NCI-H2107 (cell line): ENCODE data around the gene RBAK.
"Not testable (repeated sequence)": the region's sequence is repeated elsewhere in the genome, so short reads cannot be mapped to it uniquely, and the experiment has no call there.

Source experiments
- DNase-seq: peaks from one replicate; lab custom pipeline; 2025; lab: John Stamatoyannopoulos, UW

The RBAK gene

DNA sequence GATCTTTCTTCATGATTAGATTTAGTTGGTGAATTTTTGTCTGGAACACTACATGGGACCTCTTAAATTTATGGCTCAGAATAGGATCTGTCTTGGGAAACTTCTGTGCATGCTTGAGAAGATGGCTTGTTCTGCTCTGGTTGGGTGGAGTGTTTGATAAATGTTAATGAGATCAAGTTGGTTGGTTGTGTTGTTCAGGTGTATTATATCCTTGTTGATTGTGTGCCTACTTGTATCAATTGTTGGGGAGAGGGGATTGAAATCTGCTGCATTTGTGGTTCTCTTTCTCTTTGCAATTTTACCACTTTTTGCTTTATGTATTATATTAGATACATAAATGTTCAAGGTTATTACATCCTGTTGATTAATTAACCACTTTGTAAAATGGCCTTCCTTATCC, 6.1 kb downstream of the RBAK start:
- not testable (repeated sequence) for DNase-seq

DNA sequence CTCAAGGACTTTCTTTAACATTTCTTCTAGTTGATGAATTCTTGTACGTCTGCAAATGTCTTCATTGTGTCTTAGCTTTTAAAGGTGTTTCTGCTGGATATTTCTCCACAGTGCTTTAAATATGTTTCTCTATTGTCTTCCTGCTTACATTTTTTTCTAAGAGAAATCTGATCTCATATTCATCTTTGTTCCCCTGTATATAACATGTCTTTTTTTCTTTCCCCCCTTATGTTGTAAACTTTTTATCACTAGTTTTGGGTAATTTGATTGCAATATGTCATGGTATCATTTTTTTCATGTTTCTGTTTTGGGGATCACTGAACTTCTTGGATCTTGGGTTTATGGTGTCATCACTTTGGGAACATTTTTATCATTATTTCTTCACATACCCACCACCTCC, 7.5 kb downstream of the RBAK start:
- DNase-seq: no peak

DNA sequence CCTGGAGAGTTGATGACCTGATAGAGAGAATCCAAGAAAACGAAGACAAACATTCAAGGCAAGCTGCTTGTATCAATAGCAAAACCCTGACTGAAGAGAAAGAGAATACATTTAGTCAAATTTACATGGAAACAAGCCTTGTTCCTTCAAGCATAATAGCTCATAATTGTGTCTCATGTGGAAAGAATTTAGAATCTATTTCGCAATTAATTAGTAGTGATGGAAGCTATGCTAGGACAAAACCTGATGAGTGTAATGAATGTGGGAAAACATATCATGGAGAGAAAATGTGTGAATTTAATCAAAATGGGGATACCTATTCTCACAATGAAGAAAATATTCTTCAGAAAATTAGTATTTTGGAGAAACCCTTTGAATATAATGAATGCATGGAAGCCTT, 18.0 kb downstream of the RBAK start:
- no peak for DNase-seq

DNA sequence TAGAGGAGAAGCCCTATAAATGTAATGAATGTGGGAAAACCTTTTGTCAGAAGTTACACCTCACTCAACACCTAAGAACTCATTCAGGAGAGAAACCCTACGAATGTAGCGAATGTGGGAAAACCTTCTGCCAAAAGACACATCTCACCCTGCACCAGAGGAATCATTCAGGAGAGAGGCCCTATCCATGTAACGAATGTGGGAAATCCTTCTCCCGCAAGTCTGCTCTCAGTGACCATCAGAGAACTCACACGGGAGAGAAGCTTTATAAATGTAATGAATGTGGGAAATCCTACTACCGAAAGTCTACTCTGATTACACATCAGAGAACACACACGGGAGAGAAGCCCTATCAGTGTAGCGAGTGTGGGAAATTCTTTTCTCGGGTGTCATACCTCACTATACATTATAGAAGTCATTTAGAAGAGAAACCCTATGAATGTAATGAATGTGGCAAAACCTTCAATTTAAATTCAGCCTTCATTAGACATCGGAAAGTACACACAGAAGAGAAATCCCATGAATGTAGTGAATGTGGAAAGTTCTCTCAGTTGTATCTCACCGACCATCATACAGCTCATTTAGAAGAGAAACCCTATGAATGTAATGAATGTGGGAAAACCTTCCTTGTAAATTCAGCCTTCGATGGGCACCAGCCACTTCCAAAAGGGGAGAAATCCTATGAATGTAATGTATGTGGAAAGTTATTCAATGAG, 18.9 kb downstream of the RBAK start:
- DNase-seq: no peak

DNA sequence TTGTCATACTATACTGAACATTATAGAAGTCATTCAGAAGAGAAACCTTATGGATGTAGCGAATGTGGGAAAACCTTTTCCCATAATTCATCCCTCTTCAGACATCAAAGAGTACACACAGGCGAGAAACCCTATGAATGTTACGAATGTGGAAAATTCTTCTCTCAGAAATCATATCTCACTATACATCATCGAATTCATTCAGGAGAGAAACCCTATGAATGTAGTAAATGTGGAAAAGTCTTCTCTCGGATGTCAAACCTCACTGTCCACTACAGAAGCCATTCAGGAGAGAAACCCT, 19.4 kb downstream of the RBAK start:
- DNase-seq: no peak

DNA sequence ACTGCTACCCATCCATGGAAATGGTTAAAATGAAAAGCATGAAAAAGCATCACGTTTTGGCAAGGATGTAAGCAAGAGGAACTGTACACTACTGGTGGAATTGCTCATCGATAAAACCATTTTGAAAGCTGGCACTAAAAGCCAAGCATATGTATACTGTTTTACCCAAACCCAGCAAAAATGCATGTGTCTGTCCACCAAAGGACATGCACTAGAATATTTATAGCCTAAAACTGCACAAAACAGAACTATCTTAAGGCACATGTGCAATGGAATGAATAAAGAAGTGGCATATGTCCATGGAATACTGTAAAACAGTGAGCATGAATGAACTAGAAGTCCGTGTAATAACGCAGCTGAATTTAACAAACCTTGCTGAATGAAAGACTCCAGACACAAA, 22.9 kb downstream of the RBAK start:
- no peak for DNase-seq

DNA sequence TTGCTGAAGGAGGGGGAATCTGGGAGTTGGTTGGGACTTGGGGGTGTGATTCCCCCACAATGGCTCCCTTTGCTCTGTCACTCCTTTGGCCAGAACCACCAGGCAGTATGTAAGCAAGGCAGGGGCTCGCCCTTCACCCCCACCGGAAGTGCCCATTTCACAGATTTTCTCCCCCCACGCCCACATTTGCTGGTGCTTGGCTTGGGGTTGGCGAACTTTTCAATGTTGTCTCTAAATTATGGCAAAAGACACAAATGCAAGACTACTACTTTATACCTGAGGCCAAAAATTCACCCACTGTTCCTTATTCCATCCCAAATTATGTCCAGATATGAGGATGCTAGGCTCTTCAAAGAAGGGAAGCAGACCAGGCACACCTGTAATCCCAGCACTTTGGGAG, 24.5 kb downstream of the RBAK start:
- DNase-seq: no peak

DNA sequence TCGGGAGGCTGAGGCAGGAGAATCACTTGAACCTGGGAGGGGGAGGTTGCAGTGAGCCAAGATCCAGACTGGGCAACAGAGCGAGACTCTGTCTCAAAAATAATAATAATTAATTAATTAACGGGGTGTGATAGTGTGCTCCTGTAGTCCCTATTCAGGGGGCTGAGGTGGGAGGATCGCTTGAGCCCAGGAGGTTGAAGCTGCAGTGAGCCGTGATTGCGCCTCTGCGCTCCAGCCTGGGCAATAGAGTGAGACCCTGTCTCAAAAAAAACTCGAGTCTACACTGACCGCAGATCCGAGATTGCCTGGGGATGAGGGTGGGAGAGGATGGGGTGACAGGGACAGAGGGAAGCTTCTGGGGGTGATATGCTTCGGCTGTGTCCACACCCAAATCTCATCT, 29.5 kb downstream of the RBAK start:
- DNase-seq: not testable (repeated sequence)

DNA sequence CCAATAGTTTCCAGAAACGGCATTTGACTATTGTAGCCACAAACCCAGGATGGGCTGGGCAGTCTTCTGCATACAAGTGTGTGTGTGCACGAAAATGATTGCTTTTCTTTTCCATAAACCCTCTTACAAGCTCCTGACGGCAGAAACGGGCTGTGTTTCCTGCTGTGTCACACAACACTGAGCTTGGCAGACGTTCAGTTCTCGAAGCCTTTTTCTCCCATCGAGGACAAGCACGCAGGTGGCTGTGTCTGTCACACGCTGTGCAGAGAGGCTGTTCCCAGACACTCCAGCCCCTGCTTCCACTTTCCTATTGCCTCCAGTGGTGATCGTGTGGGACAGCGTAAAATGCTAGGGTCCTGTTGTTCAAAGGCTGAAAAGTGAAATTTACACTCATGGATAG, 32.1 kb downstream of the RBAK start:
- DNase-seq: peak; percentile 80

DNA sequence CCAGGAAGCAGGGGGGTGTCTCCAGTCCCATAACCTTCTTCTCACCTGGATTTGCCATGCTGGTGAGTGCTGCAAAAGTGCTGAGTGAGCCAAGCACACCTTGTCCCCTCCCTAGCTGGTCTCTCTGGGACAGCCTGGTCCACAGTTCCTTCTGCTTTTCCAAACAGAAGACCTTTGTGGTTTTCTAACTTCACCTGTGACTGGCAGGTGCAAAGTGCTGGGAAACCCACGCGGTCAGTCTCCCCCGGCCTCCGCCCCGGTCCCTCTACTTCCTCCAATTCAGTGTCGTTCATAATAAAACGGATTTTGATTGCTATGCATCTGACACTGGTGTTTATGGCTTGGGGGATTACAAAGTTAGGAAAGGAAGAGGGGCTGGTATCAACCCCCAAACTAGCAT, 37.1 kb downstream of the RBAK start:
- no peak for DNase-seq

DNA sequence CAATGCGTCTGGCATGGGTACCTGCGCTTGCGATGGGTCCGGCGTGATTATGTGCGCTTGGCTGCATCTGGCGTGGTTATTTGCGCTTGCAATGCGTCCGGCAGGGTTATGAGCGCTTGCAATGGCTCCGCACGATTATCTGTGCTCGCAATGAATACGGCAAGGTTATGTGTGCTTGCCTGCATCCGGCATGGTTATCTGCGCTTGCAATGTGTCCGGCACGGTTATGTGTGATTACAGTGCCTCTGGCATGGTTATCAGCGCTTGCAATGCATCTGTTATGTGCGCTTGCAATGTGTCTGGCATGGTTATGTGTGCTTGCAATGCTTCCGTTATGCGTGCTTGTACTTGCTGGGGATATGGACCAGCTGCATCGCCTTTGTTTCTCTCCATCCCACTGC, 37.7 kb downstream of the RBAK start:
- DNase-seq: no peak

DNA sequence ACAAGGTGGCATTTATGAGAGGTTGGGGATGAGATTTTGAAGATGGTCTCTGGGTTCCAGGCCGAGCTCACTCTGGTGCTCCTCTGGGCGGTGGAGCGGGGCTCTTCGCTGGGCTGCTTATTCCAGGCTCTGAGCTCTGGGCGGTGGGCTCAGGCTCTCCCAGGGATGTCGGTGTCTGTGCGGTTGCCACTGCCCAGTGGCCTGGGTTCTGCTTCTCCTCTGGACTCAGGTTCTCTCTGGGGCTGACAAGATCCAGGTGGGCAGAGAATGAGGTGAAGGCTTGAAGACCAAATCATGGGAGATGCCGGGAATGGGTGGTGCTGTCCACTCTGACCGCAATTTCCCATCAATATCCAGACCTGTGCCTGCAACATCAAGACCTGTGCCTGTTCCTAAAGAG, 40.6 kb downstream of the RBAK start:
- no peak for DNase-seq

DNA sequence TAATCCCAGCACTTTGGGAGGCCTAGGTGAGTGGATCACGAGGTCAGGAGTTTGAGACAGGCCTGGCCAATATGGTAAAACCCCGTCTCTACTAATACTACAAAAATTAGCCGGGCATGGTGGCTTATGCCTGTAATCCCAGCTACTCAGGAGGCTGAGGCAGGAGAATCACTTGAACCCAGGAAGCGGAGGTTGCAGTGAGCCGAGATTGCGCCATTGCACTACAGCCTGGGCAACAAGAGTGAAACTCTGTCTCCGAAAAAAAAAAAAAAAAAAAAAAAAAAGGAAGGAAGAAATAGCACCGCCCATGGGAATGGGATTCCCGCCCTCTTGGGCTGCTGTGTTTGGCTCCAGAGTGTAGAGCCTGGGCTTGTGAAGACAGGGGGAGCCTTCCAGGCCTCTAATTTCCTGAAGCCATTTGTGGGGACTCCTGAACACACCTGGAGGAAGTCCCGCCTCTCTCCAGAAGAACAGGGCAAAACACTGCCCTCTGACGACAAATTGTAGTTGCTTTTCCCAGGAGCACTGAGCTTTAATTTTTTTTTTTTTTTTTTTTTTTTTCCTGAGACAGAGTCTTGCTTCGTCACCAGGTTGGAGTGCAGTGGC, 42.7 kb downstream of the RBAK start:
- not testable (repeated sequence) for DNase-seq

DNA sequence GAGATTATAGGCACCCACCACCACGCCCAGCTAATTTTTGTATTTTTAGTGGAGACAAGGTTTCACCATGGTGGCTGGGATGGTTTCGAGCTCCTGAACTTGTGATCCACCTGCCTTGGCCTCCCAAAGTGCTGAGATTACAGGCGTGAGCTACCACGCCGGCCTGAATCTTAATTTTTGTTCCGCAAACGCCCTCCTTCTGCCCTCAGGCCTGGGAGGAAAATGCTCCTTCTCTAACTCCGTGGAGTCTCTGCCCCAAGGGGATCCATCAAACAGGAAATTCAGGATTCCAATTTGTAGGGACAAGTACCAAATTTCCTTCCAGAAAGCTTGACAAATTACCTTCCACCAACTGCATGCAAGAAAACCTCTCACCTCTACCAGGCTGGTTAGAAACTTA, 43.2 kb downstream of the RBAK start:
- no peak for DNase-seq

DNA sequence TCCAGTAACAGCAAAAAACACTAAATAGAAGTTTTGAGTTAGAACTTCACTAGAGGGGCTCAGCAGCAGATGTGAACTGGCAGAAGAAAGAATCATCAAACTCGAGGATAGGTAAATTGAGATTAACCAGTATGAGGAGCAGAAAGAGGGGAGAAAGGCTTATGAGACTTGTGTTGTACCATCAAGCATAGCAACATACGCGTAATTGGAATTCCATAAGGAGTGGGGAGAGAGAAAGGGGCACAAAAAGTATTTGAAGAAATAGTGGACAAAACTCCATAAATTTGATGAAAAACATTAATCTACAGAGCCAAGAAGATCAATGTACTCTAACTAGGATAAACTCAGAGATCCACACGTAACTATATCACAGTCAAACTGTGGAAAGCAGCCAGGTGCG, 48.3 kb downstream of the RBAK start:
- no peak for DNase-seq

DNA sequence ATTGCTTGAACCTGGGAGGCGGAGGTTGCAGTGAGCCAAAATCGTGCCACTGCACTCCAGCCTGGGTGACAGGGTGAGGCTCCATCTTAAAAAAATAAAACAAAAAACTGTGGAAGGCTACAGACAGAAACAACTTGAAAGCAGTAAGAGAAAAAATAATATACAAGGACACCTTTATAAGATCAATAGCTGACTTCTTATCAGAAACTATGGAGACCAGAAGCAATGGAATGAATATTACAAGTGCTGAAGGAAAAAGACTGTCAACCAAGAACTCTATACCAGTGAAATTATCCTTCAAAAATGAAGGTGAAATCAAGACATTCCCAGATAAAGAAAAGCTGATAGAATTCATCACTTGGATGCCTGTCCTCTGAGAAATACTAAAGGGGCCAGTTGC, 49.0 kb downstream of the RBAK start:
- DNase-seq: no peak

DNA sequence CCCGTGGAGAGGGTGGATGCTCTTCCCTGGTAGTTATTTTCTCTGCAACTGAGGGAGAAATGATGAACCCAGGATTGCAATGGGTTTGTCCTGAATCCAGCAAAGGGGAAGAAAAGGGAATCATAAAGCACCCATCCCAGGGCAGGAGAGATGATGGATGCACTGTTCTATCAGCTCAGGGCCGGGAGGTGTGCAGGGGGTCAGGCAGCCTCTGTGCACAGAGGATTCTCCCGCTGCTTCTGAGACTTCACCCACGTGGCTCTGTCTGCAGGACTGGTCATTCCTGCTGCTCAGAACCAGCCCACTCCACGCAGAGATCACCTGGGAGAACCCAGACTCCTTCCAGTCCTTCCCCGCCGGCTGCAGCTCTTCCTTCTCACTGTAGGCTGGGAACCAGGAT, 70.7 kb downstream of the RBAK start:
- no peak for DNase-seq

DNA sequence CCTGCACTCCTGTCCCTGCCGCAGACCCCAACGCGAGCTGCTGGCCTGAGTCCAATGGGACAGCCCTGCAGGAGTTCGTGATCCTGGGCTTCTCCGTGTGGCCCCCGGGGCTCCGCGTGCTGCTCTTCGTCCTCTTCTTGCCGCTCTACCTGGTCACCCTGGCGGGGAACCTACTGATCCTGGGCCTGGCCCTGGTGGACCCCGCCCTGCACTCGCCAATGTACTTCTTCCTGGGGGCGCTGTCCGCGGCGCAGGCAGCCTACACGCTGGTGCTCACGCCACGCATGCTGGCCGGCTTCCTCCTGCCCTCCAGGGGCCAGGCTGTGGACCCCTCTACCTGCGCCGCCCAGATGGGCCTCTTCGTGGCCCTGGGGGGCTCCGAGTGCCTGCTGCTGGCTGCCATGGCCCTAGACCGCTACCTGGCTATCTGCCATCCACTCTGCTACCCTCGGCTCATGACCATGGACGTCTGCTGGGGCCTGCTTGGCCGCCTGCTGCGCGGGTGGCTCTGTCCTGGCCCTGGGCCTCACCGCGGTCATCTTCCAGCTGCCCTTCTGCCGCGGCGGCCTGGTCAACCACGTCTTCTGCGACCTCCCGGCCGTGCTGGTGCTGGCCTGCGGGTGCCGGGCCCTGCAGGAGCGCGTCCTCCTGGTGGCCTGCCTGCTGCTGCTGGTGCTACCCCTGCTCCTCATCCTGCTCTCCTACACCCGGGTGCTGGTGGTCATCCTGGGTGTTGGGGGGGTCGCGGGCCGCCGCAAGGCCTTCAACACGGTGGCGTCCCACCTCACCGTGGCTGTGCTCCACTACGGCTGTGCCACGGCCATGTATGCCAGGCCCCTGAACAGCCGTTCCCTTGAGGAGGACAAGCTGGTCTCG, 71.7 kb downstream of the RBAK start:
- DNase-seq: no peak
